Stimulated activated CD4-positive, alpha-beta T cell treated with anti-CD3 and anti-CD28 coated beads, Interleukin-12 subunit alpha, Interleukin-12 subunit beta, amount 100 ng/mL, for 24 hours (primary cell): ENCODE data around the gene NR3C2.

Source experiments
- DNase-seq, 2 experiments: peaks; one replicate each; pipeline ENCODE4 v3.0.0-alpha.2; 2020; ENCODE audit warnings: low read depth in 2 of 2

NR3C2 gene

GRCh38 chr4:148435654-148436406 lies 6.4 kb downstream of the NR3C2 start:
- no peak for DNase-seq

- DNase-seq = no peak
These were observed 8.0 kb downstream of the NR3C2 start for GRCh38 chr4:148434075-148434773.

- no peak for DNase-seq
These were observed 10.8 kb downstream of the NR3C2 start for GRCh38 chr4:148431401-148431800.

GRCh38 chr4:148430854-148431253 lies 11.4 kb downstream of the NR3C2 start:
- no peak for DNase-seq

- no peak for DNase-seq
These were observed 13.0 kb downstream of the NR3C2 start for GRCh38 chr4:148429206-148429605.

GRCh38 chr4:148426643-148427042 lies 15.6 kb downstream of the NR3C2 start:
- DNase-seq = no peak

GRCh38 chr4:148425327-148426110 lies 16.7 kb downstream of the NR3C2 start:
- DNase-seq = no peak

GRCh38 chr4:148420397-148420796 lies 21.8 kb downstream of the NR3C2 start:
- DNase-seq = no peak

- no peak for DNase-seq
These were observed 26.7 kb downstream of the NR3C2 start for GRCh38 chr4:148415500-148415899.

GRCh38 chr4:148412460-148412994 lies 29.7 kb downstream of the NR3C2 start:
- DNase-seq = no peak

GRCh38 chr4:148405161-148405893 lies 36.9 kb downstream of the NR3C2 start:
- DNase-seq = no peak

GRCh38 chr4:148398988-148399387 lies 43.2 kb downstream of the NR3C2 start:
- DNase-seq = no peak

- DNase-seq = no peak
These were observed 44.4 kb downstream of the NR3C2 start for GRCh38 chr4:148397771-148398170.

GRCh38 chr4:148396986-148397673 lies 45.1 kb downstream of the NR3C2 start:
- no peak for DNase-seq

GRCh38 chr4:148395771-148396170 lies 46.4 kb downstream of the NR3C2 start:
- DNase-seq = no peak

- no peak for DNase-seq
These were observed 51.2 kb downstream of the NR3C2 start for GRCh38 chr4:148391056-148391455.

- no peak for DNase-seq
These were observed 51.9 kb downstream of the NR3C2 start for GRCh38 chr4:148390311-148390710.

- no peak for DNase-seq
These were observed 61.9 kb downstream of the NR3C2 start for GRCh38 chr4:148380291-148380690.

GRCh38 chr4:148376151-148376550 lies 66.1 kb downstream of the NR3C2 start:
- no peak for DNase-seq

- no peak for DNase-seq
These were observed 66.6 kb downstream of the NR3C2 start for GRCh38 chr4:148375584-148375983.

- DNase-seq = no peak
These were observed 69.1 kb downstream of the NR3C2 start for GRCh38 chr4:148373093-148373492.
